T-helper 9 cell (primary cell): ENCODE measurements around the gene MRPS14.
A peak's percentile ranks its signal among the peaks of the same experiment; 100 is the strongest.

Source experiments
- DNase-seq: peaks from one replicate; pipeline ENCODE4 v3.0.0-alpha.2; 2020

MRPS14 gene

GRCh38 chr1:175019524-175019923, 3.7 kb downstream of the MRPS14 start:
- DNase-seq: no peak

DNA sequence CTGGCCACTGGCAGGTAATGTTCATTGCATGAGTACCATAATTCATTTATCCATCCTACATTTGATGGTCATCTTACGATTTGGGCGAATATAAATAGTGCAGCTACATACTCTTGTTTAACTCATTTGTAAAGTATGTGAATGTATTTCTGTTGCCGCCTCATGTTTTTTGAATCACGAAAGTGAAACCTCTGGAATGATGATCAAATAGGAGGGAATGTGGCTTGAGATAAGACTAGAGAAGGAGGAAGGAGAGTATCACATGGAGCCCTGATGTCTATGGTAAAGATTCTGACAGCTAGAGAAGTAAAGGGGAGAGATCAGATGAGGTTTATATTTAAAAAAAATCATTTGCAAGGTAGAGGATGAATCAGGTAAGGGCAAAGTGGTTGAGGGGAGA, 8.0 kb downstream of the MRPS14 start:
- no peak for DNase-seq

GRCh38 chr1:175013445-175013844, 9.8 kb downstream of the MRPS14 start:
- DNase-seq: no peak

GRCh38 chr1:175009532-175009931, 13.7 kb downstream of the MRPS14 start:
- no peak for DNase-seq

DNA sequence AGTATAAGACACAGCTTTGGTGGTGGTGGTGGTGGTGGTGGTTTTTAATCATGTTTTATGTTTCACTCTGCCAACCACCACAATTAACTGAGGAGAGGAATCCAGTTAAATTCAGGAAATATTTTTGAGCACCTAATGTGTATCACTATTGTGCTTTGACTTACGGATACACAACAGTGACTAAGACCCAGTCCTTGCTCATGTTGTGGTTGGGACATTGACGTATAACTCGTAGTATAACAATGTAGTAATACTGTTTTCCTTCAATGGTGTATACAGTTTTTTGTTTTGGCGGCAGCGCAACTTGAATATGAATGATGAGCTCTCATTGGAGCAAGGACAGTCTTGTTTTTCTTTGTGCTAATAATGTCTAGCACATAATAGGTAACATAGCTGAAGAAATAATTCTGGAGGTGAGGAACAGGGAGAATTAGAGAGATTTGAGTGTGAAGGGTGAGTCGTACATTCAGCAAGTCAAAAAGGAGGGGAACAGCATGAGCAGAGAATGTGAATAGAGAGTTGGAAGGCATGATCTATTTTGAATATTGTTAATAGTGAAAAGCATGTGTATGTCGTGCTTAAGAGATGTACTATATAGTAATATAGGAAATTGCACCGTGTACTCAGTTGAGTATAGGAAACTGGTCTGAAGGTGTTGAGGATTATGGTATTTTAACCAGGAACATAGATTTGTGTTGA, 18.0 kb downstream of the MRPS14 start:
- no peak for DNase-seq

DNA sequence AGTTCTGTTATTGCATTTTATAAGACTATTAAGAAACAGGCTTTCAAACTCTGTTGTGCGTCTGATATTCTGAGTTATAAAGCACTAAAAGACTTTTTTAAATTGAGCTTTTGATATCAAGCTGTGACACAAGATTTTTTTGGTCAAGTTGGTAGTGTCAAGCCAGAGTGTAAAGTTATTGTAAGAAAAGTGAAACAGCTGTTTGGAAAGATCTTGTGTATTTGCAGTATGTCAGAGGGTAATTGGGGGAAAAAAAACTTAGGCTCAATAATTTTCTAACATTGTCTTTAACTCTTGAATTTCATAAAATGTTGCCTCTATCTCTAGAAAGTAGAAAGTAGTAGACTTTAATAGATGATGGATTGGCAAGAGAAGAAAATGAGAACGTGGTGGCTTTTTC, 19.7 kb downstream of the MRPS14 start:
- no peak for DNase-seq

- DNase-seq: no peak
Observed at GRCh38 chr1:175002910-175003517, 20.2 kb downstream of the MRPS14 start.

GRCh38 chr1:175000697-175001187, 22.5 kb downstream of the MRPS14 start:
- no peak for DNase-seq

DNA sequence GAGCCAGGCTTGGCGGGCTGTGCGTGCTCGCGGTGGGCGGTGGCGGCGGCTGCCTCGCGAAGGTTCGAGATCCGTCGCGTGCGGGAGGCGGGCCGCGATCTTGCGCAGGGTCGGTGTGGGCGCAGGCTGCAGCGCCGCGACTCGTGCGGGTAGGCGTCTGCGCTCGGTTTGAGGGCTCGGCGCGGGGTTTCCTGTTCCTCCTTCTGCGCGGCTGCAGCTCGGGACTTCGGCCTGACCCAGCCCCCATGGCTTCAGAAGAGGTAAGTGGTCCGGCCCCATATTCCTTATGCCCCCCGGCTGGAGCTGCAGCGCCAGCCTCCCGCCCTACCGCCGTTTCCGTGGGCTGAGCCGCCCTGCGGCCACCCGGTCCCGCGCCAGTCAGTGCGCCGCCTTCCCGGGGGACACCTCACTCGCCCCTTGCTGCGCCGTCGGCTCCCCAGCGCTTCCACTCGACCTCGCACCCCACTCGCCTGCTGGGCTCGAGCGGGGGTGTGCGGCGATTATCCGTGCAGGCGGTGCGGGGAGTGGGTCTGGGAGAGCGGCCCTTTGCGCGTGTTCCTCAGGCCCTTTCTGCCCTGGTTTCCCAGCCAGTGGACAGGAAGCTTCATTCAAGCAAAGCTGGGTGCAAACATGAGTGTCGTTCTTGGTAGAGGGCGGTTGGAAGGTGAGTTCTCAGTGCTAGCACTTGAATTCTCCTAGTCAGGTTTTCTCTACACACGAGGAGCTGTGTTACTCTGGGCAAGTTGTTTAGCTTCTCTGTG, 23.1 kb downstream of the MRPS14 start, which contains the start of gene CACYBP:
Gene CACYBP, plus strand, starts transcription at position 12 of the 761 bp plus-strand sequence. Its CDS starts 234 bp downstream, at position 246.
- no peak for DNase-seq

DNA sequence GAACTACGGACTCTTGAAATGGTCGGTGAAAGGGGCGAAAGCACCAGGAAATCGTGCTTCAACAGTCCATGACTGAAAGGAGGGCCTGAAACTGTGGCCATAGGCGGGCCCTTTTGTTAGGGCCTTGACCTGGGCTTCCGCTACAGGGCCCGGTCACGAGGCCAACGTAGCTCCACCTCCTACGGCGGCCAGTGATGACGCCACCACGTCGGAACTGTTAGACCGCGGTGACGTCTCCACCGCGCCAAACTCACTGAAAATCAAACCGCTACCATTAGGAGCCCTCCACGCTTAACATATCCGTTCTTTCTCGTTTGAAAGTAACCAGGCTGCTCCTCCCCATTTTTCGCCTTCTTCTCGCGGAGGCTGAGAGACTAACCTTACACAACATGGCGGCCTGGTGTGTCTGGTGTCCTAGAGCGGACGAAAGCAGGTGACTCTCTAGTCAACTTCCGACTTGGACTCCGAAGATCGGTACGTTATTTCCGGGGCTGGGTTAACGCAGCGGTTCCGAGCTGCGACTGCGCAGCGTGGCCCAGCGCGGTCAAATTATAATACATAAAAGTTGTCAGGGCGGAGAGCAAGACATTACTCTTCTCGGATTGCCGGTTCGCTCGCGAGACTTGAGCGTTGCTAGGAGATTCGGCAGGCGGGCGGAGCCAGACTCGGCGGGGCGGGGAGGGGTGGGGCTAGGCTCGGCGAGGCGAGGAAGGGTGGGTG, 23.8 kb downstream of the MRPS14 start:
- DNase-seq: peak; percentile 98

- peak; percentile 14 for DNase-seq
Observed at GRCh38 chr1:174998569-174999215, 24.5 kb downstream of the MRPS14 start.

DNA sequence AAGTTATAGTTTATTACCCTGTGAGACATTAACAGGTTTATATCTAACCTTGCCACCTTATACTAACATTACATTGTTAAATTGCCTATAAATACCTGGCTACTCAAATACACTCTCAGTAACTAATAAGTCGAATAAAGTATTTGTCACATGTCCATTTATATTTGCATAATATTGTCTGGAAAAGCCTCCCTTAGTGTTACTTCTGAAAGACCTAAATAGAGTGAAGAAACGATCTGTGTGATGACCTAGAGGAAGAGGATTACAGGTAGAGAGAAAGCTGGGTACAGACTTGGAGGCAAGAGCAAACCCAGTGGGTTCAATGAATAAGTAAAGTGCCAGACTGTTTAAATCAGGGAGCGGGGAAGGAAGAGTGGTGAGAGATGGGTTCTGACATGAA, 26.2 kb downstream of the MRPS14 start:
- no peak for DNase-seq

DNA sequence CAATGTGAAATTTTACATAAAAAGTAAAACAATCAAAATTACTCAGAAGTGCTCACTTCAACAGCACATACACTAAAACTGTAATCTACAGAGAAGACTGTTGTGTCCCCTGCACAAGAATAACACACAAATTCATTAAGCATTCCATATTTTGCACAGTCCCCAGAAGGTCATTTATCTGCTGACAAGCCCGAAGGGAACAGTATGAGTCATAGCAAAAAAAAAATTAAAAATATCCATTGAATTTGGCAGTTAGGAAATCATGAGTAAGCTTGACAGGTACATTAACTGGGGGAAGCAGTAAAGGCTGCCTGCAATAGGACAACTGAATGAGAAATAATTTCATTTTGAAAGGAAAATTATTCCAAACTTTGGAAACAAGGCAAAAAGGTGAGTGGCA, 26.7 kb downstream of the MRPS14 start:
- DNase-seq: no peak

- DNase-seq: no peak
Observed at GRCh38 chr1:174995916-174996315, 27.3 kb downstream of the MRPS14 start.

DNA sequence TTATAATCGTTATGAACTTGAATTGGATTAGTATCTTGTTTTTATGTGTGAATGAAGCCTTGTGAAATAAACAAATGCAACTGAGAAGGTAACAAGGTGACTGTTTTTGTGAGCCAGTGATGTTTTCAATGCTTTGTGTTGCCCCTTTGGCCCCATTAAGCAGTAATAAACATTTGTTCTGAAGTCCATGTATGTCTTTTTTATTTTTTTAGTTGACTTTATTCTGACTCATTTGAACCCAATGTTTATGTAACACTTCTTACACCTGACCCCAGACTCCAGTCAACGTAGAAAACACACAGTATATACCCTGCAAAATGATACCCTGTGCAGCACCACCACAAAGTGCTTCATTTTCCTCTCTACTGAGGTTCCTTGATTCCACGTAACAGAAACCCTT, 28.1 kb downstream of the MRPS14 start:
- DNase-seq: no peak

GRCh38 chr1:174991473-174991872, 31.8 kb downstream of the MRPS14 start:
- no peak for DNase-seq

DNA sequence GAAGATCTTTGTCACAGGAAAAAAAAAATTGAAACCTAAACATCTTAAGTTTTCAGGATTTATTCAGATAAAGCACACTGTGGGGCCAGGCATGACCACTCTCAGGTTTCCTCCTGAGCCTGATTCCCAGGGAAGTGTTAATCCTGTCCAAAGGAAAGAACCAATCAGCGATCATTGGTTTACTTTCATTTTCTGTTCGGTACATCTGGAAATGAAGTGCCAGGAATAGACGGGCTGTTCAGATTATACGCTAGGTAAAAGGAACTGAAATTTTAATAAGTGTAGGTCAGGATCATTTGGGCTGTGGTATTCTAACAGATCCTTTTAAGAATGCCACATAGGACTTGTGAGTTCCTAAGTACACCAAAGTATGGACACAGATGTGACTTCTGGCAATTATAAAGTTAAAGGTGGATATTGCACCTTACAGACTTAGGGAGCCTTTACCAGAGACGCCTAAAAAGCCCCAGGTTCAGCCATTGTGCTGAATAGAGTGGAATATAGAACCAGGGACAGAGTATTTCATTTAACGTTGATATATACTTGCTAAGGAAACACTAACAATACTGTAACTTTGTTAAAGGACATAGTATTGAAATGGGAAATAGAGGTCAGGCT, 32.7 kb downstream of the MRPS14 start:
- DNase-seq: no peak

DNA sequence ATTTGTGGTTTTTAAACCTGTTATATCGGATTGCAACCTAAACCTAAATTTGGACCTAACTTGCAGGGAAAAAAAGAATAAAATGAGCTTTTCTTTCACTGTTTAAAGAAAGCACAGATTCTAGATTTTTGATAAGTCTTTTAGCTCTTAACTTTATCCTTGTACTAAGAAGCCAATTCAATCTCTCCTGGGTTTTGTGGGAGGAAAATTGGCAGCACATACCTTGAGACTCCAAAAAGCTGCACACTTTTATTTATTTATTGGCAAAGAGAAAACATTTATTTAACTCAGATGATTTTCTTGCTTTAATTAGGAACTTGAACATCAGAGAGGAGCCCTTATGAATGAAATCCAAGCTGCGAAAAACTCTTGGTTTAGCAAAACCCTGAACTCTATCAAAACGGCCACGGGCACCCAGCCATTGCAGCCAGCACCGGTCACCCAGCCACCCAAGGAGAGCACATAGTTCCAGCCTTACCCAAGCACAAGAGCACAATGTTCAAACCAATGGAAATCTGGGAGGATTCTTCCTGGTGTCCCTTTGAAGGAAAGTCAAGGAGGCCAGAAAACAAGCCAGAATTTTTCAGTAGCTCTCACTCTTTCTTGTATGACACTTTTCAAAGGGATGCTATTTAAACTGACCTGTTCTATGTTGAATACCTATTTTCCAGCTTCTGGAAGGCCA, 33.5 kb downstream of the MRPS14 start:
- no peak for DNase-seq

DNA sequence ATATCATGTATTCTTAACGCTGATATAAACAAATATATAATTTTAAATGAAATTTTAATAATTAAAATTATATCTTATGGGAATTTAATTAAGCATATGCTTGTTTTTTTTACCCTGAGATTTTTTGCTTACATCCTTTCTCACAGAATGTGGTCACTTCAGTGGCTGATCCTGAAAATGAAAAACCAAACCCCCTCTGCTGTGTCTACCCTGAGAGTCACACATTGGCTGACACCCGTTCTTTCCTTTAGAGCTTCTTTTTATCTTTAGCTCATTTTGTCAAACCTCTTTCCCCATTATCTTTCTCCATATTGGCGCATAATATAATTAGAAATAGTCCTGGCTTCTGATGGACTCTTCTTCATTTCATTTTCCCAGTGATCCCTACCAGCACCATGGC, 34.2 kb downstream of the MRPS14 start:
- DNase-seq: no peak

GRCh38 chr1:174988539-174988938, 34.7 kb downstream of the MRPS14 start:
- DNase-seq: no peak

GRCh38 chr1:174984952-174985351, 38.3 kb downstream of the MRPS14 start:
- DNase-seq: no peak
